Fibroblast of skin of right quadriceps (primary cell): ENCODE results near the gene SLC22A4.

Experiments
- DNase-seq: peaks from one replicate; pipeline ENCODE4 v3.0.0-alpha.2; 2013

Gene SLC22A4

DNA sequence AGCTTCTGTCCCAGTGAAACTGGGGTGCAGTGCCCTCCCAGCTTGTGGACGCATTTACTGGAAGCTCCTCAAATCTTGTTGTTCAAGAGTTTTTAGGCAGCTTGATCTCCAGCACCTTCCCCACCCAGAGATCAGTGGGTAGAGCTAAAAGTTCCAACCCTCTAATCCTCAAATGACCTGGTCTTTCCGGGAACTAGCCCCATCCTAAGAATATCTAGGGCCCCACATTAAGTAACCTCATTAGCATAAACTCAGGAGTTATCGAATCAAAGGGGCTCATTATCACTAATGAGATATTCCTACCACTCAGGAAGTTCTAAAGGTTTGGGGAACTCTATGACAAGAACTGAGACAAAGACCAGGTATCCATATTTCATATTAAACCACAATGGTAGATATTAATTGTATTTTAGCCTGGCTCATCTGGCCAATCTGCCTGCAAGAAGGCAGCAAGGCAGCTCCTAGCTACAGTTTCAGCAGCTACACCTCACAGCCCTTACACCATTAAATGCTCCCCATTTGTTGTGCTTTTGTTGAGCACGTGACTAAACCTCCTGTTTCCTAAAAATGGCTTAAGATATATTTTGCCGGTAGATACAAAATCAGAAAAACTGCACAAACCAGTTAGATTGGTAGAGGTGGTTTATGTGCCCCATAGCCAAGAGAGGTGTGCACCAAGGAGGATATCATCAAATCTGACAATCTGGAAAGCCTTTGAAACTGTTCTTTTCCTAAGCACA lies 50.8 kb downstream of the SLC22A4 start:
- DNase-seq = no peak

DNA sequence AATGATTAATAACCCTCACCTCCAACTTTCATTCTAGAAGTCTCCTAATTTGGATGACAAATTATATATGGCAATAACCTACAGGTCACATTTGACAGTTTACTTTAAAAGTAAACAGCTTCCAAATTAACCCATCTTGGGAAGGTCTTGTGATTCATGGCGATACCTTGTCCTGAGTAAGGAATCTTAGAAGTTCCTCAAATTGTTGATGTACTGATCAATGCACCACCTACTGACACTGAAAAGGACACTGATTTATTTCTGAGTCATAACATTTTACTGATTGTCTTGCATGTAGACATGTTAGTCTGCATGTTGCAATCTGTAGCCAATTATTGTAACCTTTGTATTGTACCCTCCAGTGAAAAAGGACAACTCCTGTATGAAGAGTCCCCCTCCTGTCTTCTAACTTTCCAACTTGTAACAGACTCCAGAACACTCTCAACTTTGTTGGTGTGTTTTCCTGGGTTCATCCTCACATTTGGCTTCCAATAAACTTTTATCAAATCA lies 59.3 kb downstream of the SLC22A4 start:
- no peak for DNase-seq

DNA sequence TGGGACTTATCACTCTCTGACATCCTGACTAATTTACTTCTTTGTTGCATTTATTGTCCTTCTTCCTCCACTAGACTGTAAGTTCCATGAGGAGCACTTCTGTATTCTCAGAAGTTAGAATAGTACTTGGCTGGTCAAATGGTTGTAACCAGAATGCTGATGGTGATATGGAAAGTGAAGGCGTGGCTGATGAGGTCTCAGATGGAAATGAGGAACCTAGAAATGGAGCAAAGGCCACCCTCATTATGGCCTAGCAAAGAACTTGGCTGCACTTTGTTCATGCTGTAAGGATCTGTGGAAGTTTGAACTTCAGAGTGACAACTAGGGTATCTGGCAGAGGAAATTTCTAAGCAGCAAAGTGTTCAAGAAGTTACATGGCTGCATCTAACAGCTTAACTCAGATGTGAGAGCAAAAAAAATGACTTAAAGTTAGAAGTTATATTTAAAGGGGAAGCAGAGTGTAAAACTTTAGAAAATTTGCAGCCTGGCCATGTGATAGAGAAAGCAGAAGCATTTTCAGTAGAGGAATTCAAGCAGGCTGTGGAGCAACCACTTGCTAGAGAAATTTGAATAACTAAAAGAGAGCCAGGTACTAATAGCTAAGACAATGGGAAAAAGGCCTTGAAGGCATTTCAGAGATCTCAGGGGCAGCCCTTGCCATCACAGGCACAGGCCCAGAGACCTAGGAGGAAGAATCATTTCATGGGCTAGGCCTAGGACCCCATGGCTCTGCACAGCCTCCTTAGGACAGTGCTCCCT lies 60.4 kb downstream of the SLC22A4 start:
- DNase-seq = no peak

DNA sequence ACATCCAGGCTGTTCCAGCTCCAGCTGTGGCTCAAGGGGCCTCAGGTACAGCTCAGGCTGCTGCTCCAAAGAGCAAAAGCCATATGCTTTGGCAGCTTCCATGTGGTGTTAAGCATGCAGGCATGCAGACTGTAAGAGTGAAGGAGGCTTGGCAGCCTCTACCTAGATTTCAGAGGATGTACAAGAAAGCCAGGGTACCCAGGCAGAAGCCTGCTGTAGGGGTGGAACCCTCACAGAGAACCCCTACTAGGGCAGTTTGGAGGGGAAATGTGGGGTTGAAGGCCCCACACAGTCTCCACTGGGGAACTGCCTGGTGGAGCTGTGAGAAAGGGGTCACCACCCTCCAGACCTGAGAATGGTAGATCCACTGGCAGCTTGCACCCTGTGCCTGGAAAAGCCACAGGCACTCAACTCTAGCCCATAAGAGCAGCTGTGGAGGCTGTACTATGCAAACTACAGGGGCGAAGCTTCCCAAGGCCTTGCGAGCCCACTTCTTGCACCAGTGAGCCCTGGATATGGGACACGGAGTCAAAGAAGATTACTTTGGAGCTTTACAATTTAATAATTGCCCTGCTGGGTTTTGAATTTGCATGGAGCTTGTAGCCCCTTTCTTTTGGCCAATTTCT lies 61.1 kb downstream of the SLC22A4 start:
- DNase-seq = no peak

DNA sequence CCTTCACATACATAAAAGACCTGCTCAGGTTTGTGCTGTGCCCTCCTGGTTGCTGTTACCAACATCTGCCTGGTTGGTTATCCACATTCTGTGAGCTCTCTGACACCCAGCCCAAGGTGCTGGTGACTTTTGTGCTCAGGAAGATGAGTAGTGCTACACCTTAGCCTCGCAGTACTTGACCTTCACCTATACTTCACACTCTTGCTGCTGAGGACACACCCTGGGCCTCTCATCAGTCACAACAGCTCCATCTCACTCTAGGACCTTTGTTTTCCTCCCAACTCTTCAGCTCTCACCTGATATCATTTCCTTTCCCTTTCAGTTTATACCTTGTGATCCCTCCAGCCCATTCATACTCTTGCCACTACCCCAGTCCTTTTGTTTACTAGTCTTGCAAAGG lies 64.6 kb downstream of the SLC22A4 start:
- no peak for DNase-seq

DNA sequence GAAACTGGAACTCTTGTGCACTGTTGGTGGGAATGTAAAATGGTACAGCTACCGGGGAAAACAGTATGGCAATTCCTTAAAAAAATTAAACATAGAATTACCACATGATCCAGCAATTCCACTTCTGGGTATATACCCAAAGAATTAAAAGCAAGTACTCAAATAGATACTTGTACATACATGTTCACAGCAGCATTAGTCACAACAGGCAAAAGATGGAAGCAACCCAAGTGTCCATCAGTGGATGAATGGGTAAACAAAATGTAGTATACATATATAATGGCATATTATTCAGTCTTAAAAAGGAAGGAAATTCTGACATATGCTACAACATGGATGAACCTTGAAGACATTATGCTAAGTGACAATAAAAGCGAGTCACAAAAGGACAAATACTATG lies 67.9 kb downstream of the SLC22A4 start:
- DNase-seq = no peak

DNA sequence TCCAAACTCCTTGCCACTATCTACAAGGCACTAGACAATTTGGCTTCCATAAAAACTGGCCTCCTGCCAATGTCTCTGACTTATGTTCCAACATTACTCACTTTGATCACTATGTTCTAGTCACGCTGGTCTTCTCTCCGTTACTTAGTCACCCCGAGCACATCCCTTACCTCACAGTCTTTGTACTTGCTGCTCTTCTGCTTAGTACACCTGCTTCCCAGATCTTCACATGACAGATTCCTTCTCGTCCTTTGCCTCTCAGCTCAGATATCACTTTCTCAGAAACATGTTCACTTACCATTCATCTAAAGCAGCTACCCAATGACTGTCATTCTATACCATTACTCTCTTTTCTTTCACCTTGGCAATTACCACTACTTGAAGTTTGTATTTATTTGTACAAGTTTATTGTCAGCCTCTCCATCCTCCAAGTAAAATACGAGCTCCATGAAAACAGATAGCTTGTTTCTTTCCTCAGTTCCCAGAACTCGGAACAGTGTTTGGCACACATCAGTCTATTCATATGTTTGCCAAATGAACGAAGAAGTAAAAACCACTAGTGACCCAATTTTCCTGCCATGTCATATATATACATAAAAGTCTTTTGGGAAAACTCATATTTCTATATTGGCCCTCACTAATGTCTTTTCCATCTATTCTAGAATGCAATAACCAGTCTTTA lies 69.4 kb downstream of the SLC22A4 start:
- DNase-seq = peak; percentile 84

DNA sequence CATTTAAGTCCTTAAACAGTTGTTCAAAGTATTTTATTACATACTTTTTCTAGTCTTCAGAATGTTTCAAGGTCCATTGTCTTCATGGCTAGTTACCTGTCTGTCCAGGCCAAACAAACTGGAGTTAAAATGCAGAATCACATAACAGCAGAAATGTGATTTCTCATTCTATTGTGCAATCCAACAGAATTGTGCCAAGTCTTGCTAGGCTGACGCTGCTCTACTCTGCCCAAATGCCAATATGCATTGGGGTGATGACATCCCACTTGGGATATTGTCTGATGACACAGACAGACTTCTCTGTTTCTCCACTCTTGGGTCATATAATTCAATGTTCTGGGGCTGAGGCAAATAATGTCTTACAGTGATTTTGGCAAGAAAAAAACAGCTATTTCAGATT lies 70.1 kb downstream of the SLC22A4 start:
- peak; percentile 59 for DNase-seq

DNA sequence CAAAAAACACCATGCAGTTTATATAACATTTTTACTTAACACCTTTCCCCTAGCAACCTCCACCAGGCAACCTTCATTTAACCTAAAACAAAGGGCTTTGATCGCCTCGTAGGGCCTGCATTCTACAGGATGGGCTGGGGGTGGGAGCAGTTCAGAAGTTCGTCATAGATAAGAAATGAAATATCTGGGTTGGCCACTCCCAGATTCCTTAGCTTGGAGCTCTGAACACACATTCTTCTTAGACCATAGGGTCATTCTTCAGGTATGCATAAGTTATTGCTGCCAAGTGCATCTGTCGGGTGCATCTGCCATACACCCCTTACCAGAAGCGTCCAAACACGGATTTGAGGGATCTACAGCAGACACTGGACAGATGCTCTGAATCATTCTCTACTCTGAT lies 71.0 kb downstream of the SLC22A4 start:
- DNase-seq = peak; percentile 57

DNA sequence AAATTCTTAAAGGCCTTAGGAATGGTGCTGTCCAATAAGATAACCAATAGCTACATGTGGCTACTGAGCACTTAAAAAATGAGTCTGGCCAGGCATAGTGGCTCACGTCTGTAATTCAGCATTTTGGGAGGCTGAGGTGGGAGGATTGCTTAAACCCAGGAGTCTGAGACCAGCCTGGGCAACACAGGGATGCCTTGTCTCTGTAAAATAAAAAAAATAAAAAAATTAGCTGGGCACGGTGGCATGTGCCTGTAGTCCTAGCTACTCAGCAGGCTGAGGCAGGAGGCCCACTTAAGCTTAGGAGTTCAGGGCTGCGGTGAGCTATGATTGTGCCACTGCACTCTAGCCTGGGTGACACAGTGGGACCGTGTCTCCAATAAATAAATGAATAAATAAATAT lies 74.0 kb downstream of the SLC22A4 start:
- DNase-seq = no peak

DNA sequence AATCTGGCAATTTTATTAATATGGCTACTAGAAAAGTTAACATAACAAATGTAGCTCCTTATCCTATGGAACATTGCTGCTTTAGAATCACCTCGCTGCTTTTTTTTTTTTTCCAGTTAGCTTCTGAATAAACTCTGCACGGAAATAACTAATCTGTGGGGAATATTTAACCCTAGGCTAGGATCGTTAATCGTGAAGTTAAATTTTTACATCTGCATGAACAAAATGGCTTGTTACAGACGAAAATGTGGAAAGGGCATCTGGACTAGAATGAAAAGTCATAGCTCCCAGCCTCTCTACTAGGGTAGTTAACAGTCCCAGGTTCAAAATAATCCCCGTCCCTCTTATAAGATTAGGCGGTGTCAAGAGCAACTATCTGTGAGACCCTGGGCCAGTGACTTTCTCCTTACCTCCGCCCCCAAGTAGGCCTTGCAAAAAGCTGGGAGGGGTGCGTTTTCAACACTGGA lies 74.8 kb downstream of the SLC22A4 start:
- DNase-seq = no peak

DNA sequence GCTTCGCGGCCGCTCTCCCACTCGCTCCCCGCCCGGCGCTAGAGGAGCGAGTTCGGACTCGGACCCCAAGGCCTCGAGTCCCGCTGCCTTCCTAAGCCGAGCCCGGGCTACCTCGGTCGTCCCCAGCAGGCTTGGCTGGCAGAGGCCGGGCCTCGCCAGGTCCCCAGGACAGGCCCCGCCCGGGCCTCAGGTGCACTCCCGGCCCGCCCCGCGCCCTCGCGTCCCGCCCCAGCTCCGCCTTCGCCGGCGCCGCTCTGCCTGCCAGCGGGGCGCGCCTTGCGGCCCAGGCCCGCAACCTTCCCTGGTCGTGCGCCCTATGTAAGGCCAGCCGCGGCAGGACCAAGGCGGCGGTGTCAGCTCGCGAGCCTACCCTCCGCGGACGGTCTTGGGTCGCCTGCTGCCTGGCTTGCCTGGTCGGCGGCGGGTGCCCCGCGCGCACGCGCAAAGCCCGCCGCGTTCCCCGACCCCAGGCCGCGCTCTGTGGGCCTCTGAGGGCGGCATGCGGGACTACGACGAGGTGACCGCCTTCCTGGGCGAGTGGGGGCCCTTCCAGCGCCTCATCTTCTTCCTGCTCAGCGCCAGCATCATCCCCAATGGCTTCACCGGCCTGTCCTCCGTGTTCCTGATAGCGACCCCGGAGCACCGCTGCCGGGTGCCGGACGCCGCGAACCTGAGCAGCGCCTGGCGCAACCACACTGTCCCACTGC lies 75.4 kb downstream of the SLC22A4 start, which contains the start of gene SLC22A5:
SLC22A5 (plus strand) TSS at position 237 of the 707 bp plus-strand sequence; CDS start at position 500, 263 bp downstream.
- peak; percentile 32 for DNase-seq

DNA sequence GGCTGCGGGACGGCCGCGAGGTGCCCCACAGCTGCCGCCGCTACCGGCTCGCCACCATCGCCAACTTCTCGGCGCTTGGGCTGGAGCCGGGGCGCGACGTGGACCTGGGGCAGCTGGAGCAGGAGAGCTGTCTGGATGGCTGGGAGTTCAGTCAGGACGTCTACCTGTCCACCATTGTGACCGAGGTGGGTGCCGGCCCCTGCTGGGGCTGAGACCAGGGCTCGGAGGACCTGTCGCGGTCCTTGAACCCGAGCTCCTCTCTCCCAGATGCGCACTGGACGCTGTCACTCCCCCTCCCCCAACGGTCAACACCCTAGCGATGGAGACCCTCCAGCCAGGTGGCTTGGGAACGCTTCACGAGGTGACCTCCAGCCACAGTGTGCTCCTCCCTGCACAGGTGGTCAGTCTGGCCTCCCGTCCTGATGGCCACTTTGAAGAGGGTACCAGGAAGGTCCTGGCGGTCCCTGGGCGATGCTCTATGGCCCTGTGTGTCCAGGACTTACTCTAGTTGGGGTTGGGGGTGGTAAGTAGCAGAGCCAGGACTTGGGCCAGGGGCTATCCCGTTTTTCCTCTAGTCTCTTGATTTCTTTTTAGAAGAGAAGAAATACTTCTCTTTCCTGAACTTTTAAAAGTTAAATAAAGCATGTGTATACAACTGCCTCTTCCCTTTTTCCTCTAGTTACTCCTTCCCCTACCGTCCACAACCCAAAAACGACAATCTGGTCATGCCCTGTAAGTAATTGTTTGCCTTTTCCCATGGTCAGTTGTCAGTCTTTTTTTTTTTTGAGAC lies 76.2 kb downstream of the SLC22A4 start:
- DNase-seq = no peak

DNA sequence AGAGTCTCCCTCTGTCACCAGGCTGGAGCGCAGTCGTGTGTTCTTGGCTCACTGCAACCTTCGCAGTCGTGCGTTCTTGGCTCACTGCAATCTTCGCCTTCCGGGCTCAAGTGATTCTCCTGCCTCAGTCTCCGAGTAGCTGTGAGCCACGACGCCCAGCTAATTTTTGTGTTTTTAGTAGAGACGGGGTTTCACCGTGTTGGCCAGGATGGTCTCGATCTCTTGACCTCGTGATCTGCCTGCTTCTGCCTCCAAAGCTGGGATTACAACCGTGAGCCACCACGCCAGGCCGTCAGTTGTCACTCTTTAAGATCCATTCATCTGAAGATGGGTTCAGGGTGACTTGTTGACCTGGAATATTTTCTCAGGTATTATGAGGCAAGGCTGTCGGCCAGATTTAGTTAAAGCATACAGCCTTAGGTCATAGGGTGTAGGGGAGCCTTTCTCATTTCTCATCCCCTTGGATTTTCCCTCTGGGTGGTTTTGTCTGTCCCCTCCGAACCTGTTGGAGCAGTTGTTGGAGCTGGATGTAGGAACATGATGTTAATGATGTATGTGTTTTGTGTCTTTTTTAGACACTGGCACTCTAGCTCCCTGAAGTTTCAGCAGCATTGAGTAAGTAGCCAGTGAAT lies 76.9 kb downstream of the SLC22A4 start:
- DNase-seq = no peak

DNA sequence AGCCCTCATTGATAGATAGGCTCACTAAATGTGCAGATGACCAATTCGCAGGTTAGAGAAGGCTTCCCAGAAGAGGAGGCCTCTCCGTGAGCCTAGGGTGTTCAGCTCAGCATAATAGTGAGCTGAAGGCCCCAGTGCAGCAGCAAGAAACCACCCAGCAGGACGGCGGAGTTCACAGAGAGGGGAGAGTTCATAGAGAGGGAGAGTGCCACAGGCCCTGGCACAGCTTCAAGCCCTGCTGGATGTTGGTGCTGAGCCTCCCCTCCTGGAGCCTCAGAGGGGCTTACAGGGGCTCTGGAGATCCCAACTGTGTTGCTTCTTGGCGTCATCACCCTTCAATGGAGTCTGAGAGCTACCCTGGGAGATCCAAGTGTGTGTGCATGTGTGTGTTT lies 77.4 kb downstream of the SLC22A4 start:
- DNase-seq = no peak

DNA sequence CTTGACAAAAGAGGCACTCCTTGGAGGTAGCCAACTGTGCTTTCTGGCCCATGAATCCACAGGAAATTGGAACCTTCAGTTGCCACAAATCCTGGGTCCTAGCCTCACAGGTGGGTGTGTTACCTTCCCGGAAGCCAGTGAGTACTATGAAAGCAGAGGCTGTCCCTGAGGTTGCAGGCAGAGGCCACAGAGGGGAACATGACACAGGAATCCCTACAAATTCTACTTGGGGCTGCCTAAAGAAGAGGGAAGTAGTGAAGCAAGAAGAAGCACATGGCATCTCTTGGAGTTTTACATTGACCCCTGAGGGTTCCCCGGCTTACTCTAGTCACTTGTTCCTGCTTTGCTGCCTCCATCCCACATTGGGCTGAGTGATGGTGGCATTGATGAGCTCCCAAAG lies 77.9 kb downstream of the SLC22A4 start:
- no peak for DNase-seq

DNA sequence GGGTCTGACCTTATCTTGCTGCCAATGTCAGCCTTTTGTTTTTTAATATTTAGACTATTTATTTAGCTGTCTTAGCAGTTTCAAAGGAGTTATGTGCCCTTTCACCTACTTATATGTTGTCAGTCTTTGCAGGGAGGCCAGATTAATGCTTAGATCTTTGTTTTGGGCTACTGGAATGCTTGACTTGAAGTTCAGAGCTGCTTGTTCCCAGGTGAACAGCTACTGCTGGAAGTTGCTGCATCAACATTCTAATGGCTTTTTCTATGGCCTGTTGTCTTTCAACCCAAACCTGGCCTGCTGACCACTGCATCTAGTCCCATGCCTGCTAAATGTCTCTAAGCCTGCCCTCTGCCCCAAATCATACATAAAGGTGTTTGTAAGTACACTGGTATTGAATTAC lies 78.3 kb downstream of the SLC22A4 start:
- DNase-seq = no peak

DNA sequence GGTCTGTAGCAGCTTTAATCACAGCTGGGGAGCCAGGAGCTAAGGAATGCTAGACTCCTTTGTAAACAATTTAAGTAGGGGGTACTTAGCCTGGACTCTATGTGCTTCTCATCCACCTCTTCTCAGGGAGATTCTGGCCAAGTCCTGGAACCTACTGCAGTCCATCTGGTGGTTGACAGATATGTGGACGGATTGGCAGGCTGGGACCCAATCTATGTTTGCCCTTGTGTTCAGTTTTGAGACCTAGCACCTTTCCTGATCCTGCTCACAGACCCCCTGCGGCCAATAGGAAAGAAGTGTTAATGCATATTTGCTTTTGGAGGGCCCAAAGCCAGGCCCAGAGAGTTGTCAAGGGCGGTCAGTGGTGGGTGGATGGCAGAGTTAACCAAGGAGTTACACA lies 81.8 kb downstream of the SLC22A4 start:
- no peak for DNase-seq

DNA sequence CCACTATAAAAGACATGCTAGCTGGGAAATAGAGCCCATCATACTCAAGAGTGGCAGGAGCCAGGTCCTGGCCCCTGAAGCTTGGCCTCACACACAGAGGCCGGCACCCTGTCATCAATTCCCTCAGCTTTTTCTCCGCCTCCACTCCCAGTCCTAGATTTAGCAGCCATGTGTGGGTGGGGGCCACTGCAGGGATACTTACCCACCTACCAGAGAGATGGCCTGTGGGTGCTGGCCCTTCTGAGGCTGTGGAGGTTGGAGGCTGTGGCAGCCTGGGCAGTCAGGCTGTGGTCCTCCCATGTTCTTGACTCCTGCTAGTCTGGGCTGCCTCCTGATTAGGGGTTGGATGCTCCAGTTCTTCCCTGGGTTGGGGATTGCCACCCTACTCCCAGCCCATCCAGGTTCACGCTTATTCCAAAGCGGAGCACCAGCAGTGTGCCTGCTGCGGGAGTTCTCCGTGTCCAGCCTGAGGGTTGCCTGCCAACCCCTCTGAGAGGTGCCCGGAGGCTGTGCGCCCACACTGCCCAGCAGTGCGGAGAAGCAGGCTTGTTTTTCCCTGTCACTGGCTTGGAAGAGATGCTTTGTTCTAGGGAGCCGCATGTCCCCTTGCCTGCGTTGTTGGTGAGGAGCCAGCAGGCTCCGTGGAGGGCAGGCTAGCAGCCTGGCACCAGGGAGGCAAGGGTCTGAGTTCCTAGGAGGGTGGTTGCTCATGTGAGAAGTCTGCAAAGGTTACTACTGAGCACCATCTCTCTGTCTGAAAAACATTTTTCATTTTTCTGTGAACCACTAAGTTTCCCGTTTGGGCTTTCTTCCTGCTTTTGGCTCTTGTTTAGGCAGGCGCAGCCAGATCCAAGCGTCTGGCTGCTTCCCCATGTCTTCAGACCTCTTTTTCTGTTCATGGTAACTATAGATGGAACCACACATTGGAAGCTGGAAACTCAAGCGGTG lies 82.8 kb downstream of the SLC22A4 start:
- DNase-seq = no peak

DNA sequence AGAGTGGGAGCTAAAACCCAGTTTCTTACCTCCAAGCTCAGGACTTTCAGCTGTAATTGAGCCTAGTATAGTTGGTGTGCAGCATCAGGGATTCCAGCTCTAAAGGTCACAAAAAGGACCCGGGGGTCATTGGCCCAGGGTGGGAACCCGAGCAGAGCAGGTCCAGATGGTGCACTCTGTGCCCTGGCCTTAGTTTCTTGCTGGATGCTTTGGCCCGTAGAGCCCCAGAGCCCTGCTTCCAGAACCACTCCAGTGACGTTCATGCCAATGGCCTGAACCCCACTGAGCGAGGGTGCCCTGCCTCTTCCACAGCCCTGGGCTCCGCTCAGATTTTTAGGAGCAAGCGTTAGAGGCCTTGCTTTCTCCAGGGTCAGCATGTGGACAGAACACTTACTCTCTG lies 83.5 kb downstream of the SLC22A4 start:
- no peak for DNase-seq
